Measurements from ENCODE around the gene SLFN14. TPM values are rescaled to one million over a fixed set of nuclear protein-coding genes. Genes with fewer than 3 reads are reported as not detected.
"Not testable (repeated sequence)": the region's sequence is repeated elsewhere in the genome, so short reads cannot be mapped to it uniquely, and the experiment has no call there.

SLFN14 gene
- polyA plus RNA-seq, 3 donors from 2014 or later = 0.10 to 0.50 TPM; not detected in 1

GRCh38 chr17:35548208-35548810 is 12.3 kb downstream of the SLFN14 start:
- no peak overlapping the region for H3K27ac Mint-ChIP-seq
- no peak overlapping the region for H3K4me3 Mint-ChIP-seq
- peaks cover 0 to 1% (median 0%) of the 10 kb centered on the region in 3 donors for H3K27me3 Mint-ChIP-seq (ENCODE audit: low read depth in 3 of 3)
- H3K4me1 Mint-ChIP-seq = no peaks in the 10 kb centered on the region
- H3K9me3 Mint-ChIP-seq = no peaks in the 10 kb centered on the region
- peaks cover 0 to 6% (median 4%) of the 10 kb centered on the region in 3 donors for H3K36me3 Mint-ChIP-seq
- DNase-seq = no peak

GRCh38 chr17:35546487-35546886 is 14.1 kb downstream of the SLFN14 start:
- H3K27ac Mint-ChIP-seq = no peak overlapping the region
- DNase-seq = no peak

GRCh38 chr17:35545150-35545549 is 15.5 kb downstream of the SLFN14 start:
- no peak for DNase-seq
- H3K4me3 Mint-ChIP-seq = no peak overlapping the region

More at GRCh38 chr17:35546487-35546886, 14.1 kb downstream of the SLFN14 start:
- Mint-ChIP-seq H3K36me3 (peaks cover 0 to 6% (median 4%) of the 10 kb centered on the region in 3 donors), H3K4me3 (no peak overlapping the region), H3K27me3 (ENCODE audit: low read depth in 3 of 3) (peaks cover 0 to 1% (median 0%) of the 10 kb centered on the region in 3 donors), H3K4me1 (peaks cover 0 to 8% of the 10 kb centered on the region in 2 donors), H3K9me3 (no peaks in the 10 kb centered on the region)

GRCh38 chr17:35543856-35544255 is 16.8 kb downstream of the SLFN14 start:
- Mint-ChIP-seq H3K36me3 (no peaks in the 10 kb centered on the region), H3K27ac (no peak overlapping the region), H3K27me3 (ENCODE audit: low read depth in 3 of 3) (peaks cover 2 to 7% (median 6%) of the 10 kb centered on the region in 3 donors), H3K4me1 (peaks cover 25 to 34% of the 10 kb centered on the region in 2 donors), H3K9me3 (no peaks in the 10 kb centered on the region), H3K4me3 (no peak overlapping the region)
- DNase-seq = no peak

More at GRCh38 chr17:35545150-35545549, 15.5 kb downstream of the SLFN14 start:
- no peaks in the 10 kb centered on the region for H3K9me3 Mint-ChIP-seq
- peaks cover 12 to 21% of the 10 kb centered on the region in 2 donors for H3K4me1 Mint-ChIP-seq
- peaks cover 0 to 5% (median 4%) of the 10 kb centered on the region in 3 donors for H3K36me3 Mint-ChIP-seq
- no peak overlapping the region for H3K27ac Mint-ChIP-seq
- peaks cover 2 to 6% (median 2%) of the 10 kb centered on the region in 3 donors for H3K27me3 Mint-ChIP-seq (ENCODE audit: low read depth in 3 of 3)

GRCh38 chr17:35542990-35543389 is 17.6 kb downstream of the SLFN14 start:
- Mint-ChIP-seq H3K36me3 (no peaks in the 10 kb centered on the region), H3K27ac (peak overlapping the region in 5 of 6 donors; percentile 11 to 80 (median 28)), H3K4me3 (peak overlapping the region in 1 of 5 donors; percentile 18), H3K27me3 (ENCODE audit: low read depth in 3 of 3) (peaks cover 2 to 7% (median 6%) of the 10 kb centered on the region in 3 donors), H3K9me3 (no peaks in the 10 kb centered on the region), H3K4me1 (peaks cover 33 to 43% of the 10 kb centered on the region in 2 donors)
- no peak for DNase-seq

GRCh38 chr17:35541434-35541833 is 19.2 kb downstream of the SLFN14 start:
- peak overlapping the region; percentile 92 to 98 (median 95) for H3K4me3 Mint-ChIP-seq
- no peaks in the 10 kb centered on the region for H3K36me3 Mint-ChIP-seq
- H3K9me3 Mint-ChIP-seq = no peaks in the 10 kb centered on the region
- peaks cover 46 to 53% of the 10 kb centered on the region in 2 donors for H3K4me1 Mint-ChIP-seq
- peaks cover 2 to 8% (median 7%) of the 10 kb centered on the region in 3 donors for H3K27me3 Mint-ChIP-seq (ENCODE audit: low read depth in 3 of 3)
- H3K27ac Mint-ChIP-seq = peak overlapping the region; percentile 91 to 99 (median 97)
- no peak for DNase-seq

GRCh38 chr17:35540589-35541404 is 19.8 kb downstream of the SLFN14 start:
- Mint-ChIP-seq H3K4me3 (peak overlapping the region; percentile 92 to 98 (median 95)), H3K27ac (peak overlapping the region; percentile 91 to 99 (median 97)), H3K9me3 (no peaks in the 10 kb centered on the region), H3K27me3 (ENCODE audit: low read depth in 3 of 3) (peaks cover 2 to 11% (median 10%) of the 10 kb centered on the region in 3 donors), H3K36me3 (peaks cover 0 to 4% (median 3%) of the 10 kb centered on the region in 3 donors), H3K4me1 (peaks cover 50 to 59% of the 10 kb centered on the region in 2 donors)
- peak; percentile 49 to 55 (median 55) for DNase-seq

- peaks cover 53 to 64% of the 10 kb centered on the region in 2 donors for H3K4me1 Mint-ChIP-seq
- peaks cover 2 to 11% (median 11%) of the 10 kb centered on the region in 3 donors for H3K27me3 Mint-ChIP-seq (ENCODE audit: low read depth in 3 of 3)
- no peak for DNase-seq
- peaks cover 3 to 6% (median 6%) of the 10 kb centered on the region in 3 donors for H3K36me3 Mint-ChIP-seq
- peak overlapping the region; percentile 91 to 99 (median 97) for H3K27ac Mint-ChIP-seq
- H3K9me3 Mint-ChIP-seq = no peaks in the 10 kb centered on the region
- peak overlapping the region; percentile 81 to 98 (median 93) for H3K4me3 Mint-ChIP-seq
These were observed 21.0 kb downstream of the SLFN14 start for GRCh38 chr17:35539659-35540026.

- H3K27me3 Mint-ChIP-seq (ENCODE audit: low read depth in 3 of 3) = peaks cover 2 to 13% (median 11%) of the 10 kb centered on the region in 3 donors
- peak within 1 kb of the TSS; percentile 91 to 99 (median 97) for H3K27ac Mint-ChIP-seq
- no peaks in the 10 kb centered on the region for H3K9me3 Mint-ChIP-seq
- H3K36me3 Mint-ChIP-seq = peaks cover 12 to 15% (median 14%) of the 10 kb centered on the region in 3 donors
- peak; percentile 46 to 54 (median 52) for DNase-seq
- H3K4me1 Mint-ChIP-seq = peaks cover 70 to 75% of the 10 kb centered on the region in 2 donors
- peak within 1 kb of the TSS; percentile 85 to 98 (median 93) for H3K4me3 Mint-ChIP-seq
These were observed 22.9 kb downstream of the SLFN14 start, which contains the start of gene SLFN12L for GRCh38 chr17:35537601-35538141. Gene SLFN12L (minus strand): TSS chr17:35537678. CDS start chr17:35522364, 15,314 bp downstream.

- Mint-ChIP-seq H3K9me3 (no peaks in the 10 kb centered on the region), H3K4me3 (peak overlapping the region; percentile 85 to 98 (median 93)), H3K27ac (peak overlapping the region; percentile 91 to 99 (median 97)), H3K27me3 (ENCODE audit: low read depth in 3 of 3) (peaks cover 2 to 13% (median 11%) of the 10 kb centered on the region in 3 donors), H3K36me3 (peaks cover 12 to 15% (median 14%) of the 10 kb centered on the region in 3 donors), H3K4me1 (peaks cover 77 to 80% of the 10 kb centered on the region in 2 donors)
- peak in 2 of 3 donors; percentile 50 to 54 for DNase-seq
These were observed 23.9 kb downstream of the SLFN14 start for GRCh38 chr17:35536664-35537171.

GRCh38 chr17:35535406-35535805 is 25.2 kb downstream of the SLFN14 start:
- peak overlapping the region; percentile 85 to 98 (median 93) for H3K4me3 Mint-ChIP-seq
- H3K27me3 Mint-ChIP-seq (ENCODE audit: low read depth in 3 of 3) = peaks cover 0 to 11% (median 9%) of the 10 kb centered on the region in 3 donors
- H3K27ac Mint-ChIP-seq = peak overlapping the region; percentile 91 to 99 (median 97)
- peaks cover 12 to 15% (median 14%) of the 10 kb centered on the region in 3 donors for H3K36me3 Mint-ChIP-seq
- H3K4me1 Mint-ChIP-seq = peaks cover 78 to 79% of the 10 kb centered on the region in 2 donors
- DNase-seq, H3K9me3 Mint-ChIP-seq: not testable (repeated sequence)

- Mint-ChIP-seq H3K9me3 (no peaks in the 10 kb centered on the region), H3K27ac (peak overlapping the region; percentile 91 to 99 (median 97)), H3K4me1 (peaks cover 78% of the 10 kb centered on the region in 2 donors), H3K27me3 (ENCODE audit: low read depth in 3 of 3) (peaks cover 0 to 16% (median 13%) of the 10 kb centered on the region in 3 donors), H3K4me3 (peak overlapping the region; percentile 85 to 98 (median 93)), H3K36me3 (peaks cover 12 to 15% (median 14%) of the 10 kb centered on the region in 3 donors)
- DNase-seq = no peak
These were observed 26.0 kb downstream of the SLFN14 start for GRCh38 chr17:35534576-35535093.

GRCh38 chr17:35531160-35531559 is 29.5 kb downstream of the SLFN14 start:
- Mint-ChIP-seq H3K9me3 (no peaks in the 10 kb centered on the region), H3K27ac (peak overlapping the region; percentile 91 to 98 (median 98)), H3K4me3 (peak overlapping the region; percentile 70 to 89 (median 80)), H3K4me1 (peaks cover 83 to 84% of the 10 kb centered on the region in 2 donors), H3K36me3 (peaks cover 19 to 25% (median 19%) of the 10 kb centered on the region in 3 donors), H3K27me3 (ENCODE audit: low read depth in 3 of 3) (peaks cover 0 to 16% (median 11%) of the 10 kb centered on the region in 3 donors)
- DNase-seq = peak in 2 of 3 donors; percentile 43 to 46

Measured in immature natural killer cell (primary cell).